Measurements from ENCODE around the gene STARD4.

DNA sequence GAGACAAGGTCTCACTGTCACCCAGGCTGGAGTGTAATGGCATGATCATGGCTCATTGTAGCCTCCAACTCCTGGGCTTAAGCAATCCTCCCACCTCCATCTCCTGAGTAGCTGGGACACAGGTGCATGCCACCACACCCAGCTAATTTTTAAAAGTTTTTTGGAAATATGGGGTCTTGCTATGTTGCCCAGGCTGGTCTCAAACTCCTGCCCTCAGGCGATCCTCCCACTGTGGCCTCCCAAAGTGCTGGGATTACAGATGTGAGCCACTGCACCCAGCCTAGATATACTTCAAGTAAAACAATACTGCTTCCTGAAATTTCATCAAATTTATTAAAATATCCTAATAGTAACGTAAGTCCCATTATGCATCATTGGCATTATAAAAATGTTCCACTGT lies 33.4 kb downstream of the STARD4 start:
- TF ChIP-seq, protein P1, sequence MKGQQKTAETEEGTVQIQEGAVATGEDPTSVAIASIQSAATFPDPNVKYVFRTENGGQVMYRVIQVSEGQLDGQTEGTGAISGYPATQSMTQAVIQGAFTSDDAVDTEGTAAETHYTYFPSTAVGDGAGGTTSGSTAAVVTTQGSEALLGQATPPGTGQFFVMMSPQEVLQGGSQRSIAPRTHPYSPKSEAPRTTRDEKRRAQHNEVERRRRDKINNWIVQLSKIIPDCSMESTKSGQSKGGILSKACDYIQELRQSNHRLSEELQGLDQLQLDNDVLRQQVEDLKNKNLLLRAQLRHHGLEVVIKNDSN (CRISPR knock-in tag; IDR thresholded peaks at IDR 0.05), result no peak
- TF ChIP-seq ZNF138 (CRISPR knock-in tag; conservative IDR thresholded peaks at IDR 0.05) (no peak), FOXJ3 (CRISPR knock-in tag; IDR thresholded peaks at IDR 0.05; ENCODE audit: borderline replicate concordance) (no peak)
- TF ChIP-seq, protein P2, sequence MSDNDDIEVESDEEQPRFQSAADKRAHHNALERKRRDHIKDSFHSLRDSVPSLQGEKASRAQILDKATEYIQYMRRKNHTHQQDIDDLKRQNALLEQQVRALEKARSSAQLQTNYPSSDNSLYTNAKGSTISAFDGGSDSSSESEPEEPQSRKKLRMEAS (CRISPR knock-in tag; IDR thresholded peaks at IDR 0.05), result no peak
- TF ChIP-seq, protein P3, sequence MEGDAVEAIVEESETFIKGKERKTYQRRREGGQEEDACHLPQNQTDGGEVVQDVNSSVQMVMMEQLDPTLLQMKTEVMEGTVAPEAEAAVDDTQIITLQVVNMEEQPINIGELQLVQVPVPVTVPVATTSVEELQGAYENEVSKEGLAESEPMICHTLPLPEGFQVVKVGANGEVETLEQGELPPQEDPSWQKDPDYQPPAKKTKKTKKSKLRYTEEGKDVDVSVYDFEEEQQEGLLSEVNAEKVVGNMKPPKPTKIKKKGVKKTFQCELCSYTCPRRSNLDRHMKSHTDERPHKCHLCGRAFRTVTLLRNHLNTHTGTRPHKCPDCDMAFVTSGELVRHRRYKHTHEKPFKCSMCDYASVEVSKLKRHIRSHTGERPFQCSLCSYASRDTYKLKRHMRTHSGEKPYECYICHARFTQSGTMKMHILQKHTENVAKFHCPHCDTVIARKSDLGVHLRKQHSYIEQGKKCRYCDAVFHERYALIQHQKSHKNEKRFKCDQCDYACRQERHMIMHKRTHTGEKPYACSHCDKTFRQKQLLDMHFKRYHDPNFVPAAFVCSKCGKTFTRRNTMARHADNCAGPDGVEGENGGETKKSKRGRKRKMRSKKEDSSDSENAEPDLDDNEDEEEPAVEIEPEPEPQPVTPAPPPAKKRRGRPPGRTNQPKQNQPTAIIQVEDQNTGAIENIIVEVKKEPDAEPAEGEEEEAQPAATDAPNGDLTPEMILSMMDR (IDR thresholded peaks at IDR 0.05), result no peak
- TF ChIP-seq, protein P4, sequence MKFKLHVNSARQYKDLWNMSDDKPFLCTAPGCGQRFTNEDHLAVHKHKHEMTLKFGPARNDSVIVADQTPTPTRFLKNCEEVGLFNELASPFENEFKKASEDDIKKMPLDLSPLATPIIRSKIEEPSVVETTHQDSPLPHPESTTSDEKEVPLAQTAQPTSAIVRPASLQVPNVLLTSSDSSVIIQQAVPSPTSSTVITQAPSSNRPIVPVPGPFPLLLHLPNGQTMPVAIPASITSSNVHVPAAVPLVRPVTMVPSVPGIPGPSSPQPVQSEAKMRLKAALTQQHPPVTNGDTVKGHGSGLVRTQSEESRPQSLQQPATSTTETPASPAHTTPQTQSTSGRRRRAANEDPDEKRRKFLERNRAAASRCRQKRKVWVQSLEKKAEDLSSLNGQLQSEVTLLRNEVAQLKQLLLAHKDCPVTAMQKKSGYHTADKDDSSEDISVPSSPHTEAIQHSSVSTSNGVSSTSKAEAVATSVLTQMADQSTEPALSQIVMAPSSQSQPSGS (CRISPR knock-in tag; IDR thresholded peaks at IDR 0.05; ENCODE audit: borderline replicate concordance, low read depth), result no peak
